GM21786 (cell line): ENCODE results near the gene BAZ1A.
"Not testable (repeated sequence)": the region's sequence is repeated elsewhere in the genome, so short reads cannot be mapped to it uniquely, and the experiment has no call there.

Source experiments
- ATAC-seq: cut with Tn5 transposase; IDR thresholded peaks from one replicate; pipeline ENCODE4 v1.9.1; 2021; ENCODE audit not compliant: unreplicated experiment

BAZ1A gene

DNA sequence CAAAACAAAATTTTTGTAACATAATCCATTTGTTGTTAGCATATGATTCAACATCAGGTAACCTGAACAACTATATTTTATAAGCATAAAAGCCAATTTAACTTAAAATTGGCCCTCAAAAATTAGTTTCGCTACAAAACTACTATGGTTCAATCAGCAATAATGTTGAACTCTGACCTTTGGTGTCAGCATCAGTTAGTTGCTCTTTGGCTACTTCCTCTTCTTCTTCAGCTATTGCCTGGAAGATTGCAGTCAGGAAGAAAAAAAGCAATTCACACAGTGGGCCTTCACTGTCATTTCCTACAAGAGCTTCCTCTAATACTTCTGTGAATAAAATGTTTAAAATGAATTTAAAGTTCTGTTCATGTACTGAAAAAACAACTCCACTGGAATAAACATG is 82.6 kb downstream of the BAZ1A start:
- no peak for ATAC-seq

GRCh38 chr14:34785223-34786006 is 89.7 kb downstream of the BAZ1A start:
- ATAC-seq = no peak

- no peak for ATAC-seq
These were observed 93.1 kb downstream of the BAZ1A start for GRCh38 chr14:34782031-34782430.

- ATAC-seq = no peak
These were observed 93.9 kb downstream of the BAZ1A start for GRCh38 chr14:34781242-34781641.

GRCh38 chr14:34780646-34781045 is 94.5 kb downstream of the BAZ1A start:
- ATAC-seq = no peak

DNA sequence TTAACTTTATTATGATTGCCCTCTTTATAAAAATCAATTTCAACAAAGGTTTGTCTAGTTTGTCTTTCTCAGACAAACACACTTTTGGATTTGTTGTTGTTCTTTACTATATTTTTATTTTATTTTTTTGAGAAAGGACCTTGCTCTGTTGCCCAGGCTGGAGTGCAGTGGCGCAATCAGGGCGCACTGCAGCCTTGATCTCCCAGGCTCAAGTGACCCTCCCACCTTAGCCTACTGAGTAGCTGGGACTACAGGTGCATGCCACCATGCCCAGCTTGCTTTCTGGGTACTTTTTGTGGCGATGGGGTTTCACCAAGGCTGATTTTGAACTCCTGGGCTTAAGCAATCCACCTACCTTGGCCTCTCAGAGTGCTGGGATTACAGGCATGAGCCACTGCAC is 96.4 kb downstream of the BAZ1A start:
- no peak for ATAC-seq

- no peak for ATAC-seq
These were observed 98.5 kb downstream of the BAZ1A start for GRCh38 chr14:34776611-34777010.

- ATAC-seq = no peak
These were observed 99.2 kb downstream of the BAZ1A start for GRCh38 chr14:34775922-34776321.

- no peak for ATAC-seq
These were observed 99.8 kb downstream of the BAZ1A start for GRCh38 chr14:34775342-34775741.

DNA sequence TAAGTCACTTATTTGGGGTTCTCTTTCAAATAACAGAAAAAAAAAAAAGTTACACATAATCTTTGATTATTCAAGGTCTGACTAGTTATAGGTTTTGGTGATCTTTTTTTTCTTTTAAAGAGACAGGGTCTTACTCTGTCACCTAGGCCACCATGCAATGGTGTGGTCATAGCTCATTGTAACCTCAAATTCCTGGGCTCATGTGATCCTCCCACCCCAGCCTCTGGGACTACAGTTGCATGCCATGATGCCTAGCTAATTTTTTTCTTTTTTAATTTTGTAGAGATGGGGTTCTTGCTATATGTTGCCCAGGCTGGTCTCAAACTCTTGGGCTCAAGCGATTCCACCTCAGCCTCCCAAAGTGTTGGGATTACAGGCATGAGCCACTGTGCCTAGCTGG is 104.3 kb downstream of the BAZ1A start:
- ATAC-seq = no peak

- ATAC-seq = no peak
These were observed 108.6 kb downstream of the BAZ1A start for GRCh38 chr14:34766606-34767005.

DNA sequence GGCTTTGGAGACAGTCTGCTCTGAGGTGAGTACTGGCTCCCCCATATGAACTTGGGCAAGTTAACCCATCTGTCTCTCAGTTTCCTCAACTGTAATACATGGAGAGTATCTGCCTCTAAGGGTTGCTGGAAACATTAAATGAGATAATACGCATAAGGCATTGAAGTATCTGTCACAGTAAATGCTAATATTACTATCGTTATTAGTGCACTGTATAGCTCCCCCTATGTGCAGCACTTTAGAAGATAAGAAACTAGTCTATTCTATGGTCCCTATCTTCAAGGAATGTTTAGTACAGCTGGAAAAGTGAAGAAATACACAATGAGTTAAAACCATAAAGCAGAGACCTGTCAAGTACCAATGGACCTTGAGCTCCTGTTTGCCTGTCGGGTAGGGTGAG is 109.1 kb downstream of the BAZ1A start:
- ATAC-seq = no peak

DNA sequence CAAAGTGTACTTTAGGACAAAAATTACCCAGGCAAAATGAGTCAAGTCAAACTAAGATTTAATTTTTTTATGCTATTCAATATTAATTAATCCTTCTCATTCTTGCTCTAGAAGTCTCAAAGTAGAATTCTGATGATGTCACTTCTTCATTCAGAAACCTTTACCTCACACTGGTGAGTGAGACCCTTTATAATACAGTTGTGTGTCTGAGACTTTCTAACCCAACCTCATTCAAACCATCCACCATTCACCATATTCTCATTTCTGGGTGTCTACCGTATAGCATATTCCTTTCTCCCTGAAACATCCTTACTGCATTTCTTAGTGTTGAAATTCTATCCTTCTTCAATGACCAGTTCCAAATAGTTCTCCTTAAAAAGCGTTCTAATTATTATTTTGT is 119.9 kb downstream of the BAZ1A start:
- no peak for ATAC-seq

DNA sequence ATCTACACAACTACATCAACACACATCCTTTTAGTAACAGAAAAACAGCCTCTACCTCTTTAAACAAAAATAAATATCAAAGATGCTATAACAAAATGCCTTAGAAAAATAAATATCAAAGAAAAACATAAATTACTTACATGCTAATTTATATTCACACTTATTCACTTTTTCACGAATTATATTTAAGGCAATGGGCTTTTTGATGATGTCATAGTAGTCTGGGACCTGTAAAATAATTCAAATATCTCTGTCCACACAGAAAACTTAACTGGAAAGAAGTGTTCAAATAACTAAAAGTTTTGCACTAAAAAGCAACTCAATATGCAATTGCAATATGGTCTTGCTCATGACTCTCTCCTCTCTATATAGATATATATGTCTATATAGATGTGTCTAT is 120.5 kb downstream of the BAZ1A start:
- no peak for ATAC-seq

DNA sequence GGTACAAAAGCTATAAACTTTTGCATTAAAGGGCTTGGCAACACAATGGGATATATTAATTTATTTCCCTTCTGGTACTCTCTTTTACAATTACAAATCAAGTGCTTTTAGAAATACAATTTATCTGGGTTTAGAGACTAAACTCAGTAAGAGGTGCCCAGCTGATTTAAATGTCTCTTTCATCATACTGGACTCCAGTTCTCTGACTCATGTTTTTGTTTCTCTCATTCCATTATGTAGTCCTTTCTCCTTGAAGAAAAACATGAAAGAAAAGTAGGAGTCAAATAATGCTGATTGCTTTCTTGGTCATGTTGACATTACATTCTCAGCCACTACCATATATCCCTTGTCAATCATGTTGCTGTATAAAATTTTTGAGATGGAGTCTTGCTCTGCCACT is 124.5 kb downstream of the BAZ1A start:
- no peak for ATAC-seq

GRCh38 chr14:34750233-34750632 is 124.9 kb downstream of the BAZ1A start:
- ATAC-seq = no peak

- ATAC-seq = no peak
These were observed 125.8 kb downstream of the BAZ1A start for GRCh38 chr14:34749408-34749807.

DNA sequence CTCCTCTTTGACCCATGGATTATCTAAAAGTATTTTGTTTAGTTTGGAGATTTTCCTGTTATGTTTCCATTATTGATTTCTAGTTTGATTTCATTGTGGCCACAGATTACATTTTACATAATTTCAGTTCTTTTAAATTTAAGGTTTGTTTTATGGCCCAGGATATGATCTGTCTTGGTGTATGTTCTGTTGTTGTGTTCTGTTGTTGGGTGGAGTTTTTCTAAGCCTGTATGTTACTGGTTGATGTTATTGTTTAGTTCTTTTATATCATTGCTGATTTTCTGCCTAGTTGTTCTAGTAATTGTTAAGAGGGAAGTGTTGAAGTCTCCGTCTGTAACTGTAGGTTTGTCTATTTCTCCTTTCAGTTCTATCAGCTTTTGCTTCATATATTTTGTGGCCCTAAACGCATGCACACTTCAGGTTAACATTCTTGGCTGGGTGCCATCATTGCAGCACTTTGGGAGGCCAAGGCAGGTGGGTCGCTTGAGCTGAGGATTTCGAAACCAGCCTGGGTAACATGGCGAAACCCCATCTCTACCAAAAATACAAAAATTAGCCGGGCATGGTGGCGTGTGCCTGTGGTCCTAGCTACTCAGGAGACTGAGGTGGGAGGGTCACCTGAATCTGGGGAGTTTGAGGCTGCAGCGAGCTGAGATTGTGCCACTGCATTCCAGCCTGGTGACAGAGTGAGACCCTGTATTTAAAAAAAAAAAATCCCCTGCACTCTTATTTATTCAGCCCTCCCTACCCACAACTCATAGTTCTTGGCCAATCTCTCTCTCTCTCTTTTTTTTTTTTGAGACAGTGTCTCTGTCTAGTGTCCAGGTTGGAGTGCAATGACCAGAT is 132.7 kb downstream of the BAZ1A start:
- no peak for ATAC-seq

DNA sequence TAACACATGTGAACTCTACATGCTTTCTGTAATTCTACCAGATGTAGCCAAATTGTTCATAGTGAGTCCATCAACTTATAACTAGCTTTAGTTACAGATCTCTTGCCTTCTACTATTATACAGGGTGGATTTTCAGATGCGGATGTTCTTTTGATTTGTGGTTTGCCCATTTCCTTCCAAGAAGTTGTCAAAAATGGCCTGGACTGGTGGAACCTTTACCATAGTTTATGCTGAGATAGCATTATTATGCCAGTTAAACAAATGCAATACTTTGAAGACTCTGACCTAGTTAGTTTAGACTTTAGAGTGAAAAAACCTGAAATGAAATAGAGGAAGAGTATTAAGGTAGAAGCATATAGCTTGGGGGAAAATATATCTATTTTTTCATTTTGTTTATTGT is 133.3 kb downstream of the BAZ1A start:
- no peak for ATAC-seq

GRCh38 chr14:34740139-34740538 is 135.0 kb downstream of the BAZ1A start:
- ATAC-seq = not testable (repeated sequence)

DNA sequence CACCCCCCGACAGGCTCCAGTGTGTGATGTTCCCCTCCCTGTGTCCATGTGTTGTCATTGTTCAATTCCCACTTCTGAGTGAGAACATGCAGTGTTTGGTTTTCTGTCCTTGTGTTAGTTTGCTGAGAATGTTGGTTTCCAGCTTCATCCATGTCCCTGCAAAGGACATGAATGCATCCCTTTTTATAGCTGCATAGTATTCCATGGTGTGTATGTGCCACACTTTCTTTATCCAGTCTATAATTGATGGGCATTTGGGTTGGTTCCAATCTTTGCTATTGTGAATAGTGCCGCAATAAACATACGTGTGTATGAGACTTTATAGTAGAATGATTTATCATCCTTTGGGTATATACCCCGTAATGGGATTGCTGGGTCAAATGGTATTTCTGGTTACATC is 138.1 kb downstream of the BAZ1A start:
- ATAC-seq = not testable (repeated sequence)

GRCh38 chr14:34733245-34733644 is 141.9 kb downstream of the BAZ1A start:
- ATAC-seq = no peak
